ENCODE measurements around the gene ODC1. TPM values are rescaled to one million over a fixed set of nuclear protein-coding genes. Genes with fewer than 3 reads are reported as not detected.

ODC1 gene
- total RNA-seq, 1 experiment from 2014 or later: 46.6 TPM

- TF ChIP-seq MXD4 (CRISPR knock-in tag; IDR thresholded peaks at IDR 0.05; ENCODE audit: borderline replicate concordance) (no peak), CBFB (CRISPR knock-in tag; IDR thresholded peaks at IDR 0.05; ENCODE audit: low read depth) (no peak), ZNF317 (CRISPR knock-in tag; IDR thresholded peaks at IDR 0.05; ENCODE audit: borderline replicate concordance, low read depth) (peak; percentile 57; the same call in 1 of the 2 replicates), MAX (CRISPR knock-in tag; IDR thresholded peaks at IDR 0.05) (peak; percentile 98), JUN (CRISPR knock-in tag; IDR thresholded peaks at IDR 0.05) (peak; percentile 96; the same call in 1 of the 2 replicates), ZBTB21 (CRISPR knock-in tag; IDR thresholded peaks at IDR 0.05; ENCODE audit: borderline replicate concordance) (peak; percentile 84; the same call in 1 of the 2 replicates), ATF3 (CRISPR knock-in tag; conservative IDR thresholded peaks at IDR 0.05) (peak; percentile 90), GABPB1 (CRISPR knock-in tag; IDR thresholded peaks at IDR 0.05) (peak; percentile 93), IRF2 (CRISPR knock-in tag; IDR thresholded peaks at IDR 0.05; ENCODE audit: borderline replicate concordance, low read depth) (no peak), KAT7 (CRISPR knock-in tag; IDR thresholded peaks at IDR 0.05; ENCODE audit: borderline replicate concordance) (0 out of 2 replicates have a peak, but pooled peaks have one; percentile 71), GRHL2 (CRISPR knock-in tag; IDR thresholded peaks at IDR 0.05; ENCODE audit: insufficient replicate concordance, severe bottlenecking) (no peak), TCF7 (CRISPR knock-in tag; IDR thresholded peaks at IDR 0.05; ENCODE audit: low read depth) (peak; percentile 96; the same call in 1 of the 2 replicates), CDX4 (CRISPR knock-in tag; IDR thresholded peaks at IDR 0.05; ENCODE audit: borderline replicate concordance) (no peak), SMAD4 (CRISPR knock-in tag; IDR thresholded peaks at IDR 0.05) (peak; percentile 93), NFYB (CRISPR knock-in tag; conservative IDR thresholded peaks at IDR 0.05; ENCODE audit: low read depth) (peak; percentile 44), ELF4 (CRISPR knock-in tag; IDR thresholded peaks at IDR 0.05; ENCODE audit: low read depth) (no peak), FOXJ3 (CRISPR knock-in tag; IDR thresholded peaks at IDR 0.05; ENCODE audit: borderline replicate concordance) (no peak), ZNF232 (CRISPR knock-in tag; IDR thresholded peaks at IDR 0.05) (peak; percentile 95), ZNF532 (CRISPR knock-in tag; IDR thresholded peaks at IDR 0.05; ENCODE audit: borderline replicate concordance) (no peak), ZNF423 (CRISPR knock-in tag; IDR thresholded peaks at IDR 0.05) (no peak), ZNF671 (CRISPR knock-in tag; IDR thresholded peaks at IDR 0.05) (no peak), JAZF1 (CRISPR knock-in tag; IDR thresholded peaks at IDR 0.05) (no peak)
- TF ChIP-seq, protein P1, sequence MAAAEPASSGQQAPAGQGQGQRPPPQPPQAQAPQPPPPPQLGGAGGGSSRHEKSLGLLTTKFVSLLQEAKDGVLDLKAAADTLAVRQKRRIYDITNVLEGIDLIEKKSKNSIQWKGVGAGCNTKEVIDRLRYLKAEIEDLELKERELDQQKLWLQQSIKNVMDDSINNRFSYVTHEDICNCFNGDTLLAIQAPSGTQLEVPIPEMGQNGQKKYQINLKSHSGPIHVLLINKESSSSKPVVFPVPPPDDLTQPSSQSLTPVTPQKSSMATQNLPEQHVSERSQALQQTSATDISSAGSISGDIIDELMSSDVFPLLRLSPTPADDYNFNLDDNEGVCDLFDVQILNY (CRISPR knock-in tag; IDR thresholded peaks at IDR 0.05): peak; percentile 94
- TF ChIP-seq, protein P2, sequence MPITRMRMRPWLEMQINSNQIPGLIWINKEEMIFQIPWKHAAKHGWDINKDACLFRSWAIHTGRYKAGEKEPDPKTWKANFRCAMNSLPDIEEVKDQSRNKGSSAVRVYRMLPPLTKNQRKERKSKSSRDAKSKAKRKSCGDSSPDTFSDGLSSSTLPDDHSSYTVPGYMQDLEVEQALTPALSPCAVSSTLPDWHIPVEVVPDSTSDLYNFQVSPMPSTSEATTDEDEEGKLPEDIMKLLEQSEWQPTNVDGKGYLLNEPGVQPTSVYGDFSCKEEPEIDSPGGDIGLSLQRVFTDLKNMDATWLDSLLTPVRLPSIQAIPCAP (CRISPR knock-in tag; IDR thresholded peaks at IDR 0.05): peak; percentile 93
- TF ChIP-seq, protein P3, sequence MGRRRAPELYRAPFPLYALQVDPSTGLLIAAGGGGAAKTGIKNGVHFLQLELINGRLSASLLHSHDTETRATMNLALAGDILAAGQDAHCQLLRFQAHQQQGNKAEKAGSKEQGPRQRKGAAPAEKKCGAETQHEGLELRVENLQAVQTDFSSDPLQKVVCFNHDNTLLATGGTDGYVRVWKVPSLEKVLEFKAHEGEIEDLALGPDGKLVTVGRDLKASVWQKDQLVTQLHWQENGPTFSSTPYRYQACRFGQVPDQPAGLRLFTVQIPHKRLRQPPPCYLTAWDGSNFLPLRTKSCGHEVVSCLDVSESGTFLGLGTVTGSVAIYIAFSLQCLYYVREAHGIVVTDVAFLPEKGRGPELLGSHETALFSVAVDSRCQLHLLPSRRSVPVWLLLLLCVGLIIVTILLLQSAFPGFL (CRISPR knock-in tag; IDR thresholded peaks at IDR 0.05; ENCODE audit: borderline replicate concordance): peak; percentile 94; the same call in 1 of the 2 replicates
- TF ChIP-seq, protein P4, sequence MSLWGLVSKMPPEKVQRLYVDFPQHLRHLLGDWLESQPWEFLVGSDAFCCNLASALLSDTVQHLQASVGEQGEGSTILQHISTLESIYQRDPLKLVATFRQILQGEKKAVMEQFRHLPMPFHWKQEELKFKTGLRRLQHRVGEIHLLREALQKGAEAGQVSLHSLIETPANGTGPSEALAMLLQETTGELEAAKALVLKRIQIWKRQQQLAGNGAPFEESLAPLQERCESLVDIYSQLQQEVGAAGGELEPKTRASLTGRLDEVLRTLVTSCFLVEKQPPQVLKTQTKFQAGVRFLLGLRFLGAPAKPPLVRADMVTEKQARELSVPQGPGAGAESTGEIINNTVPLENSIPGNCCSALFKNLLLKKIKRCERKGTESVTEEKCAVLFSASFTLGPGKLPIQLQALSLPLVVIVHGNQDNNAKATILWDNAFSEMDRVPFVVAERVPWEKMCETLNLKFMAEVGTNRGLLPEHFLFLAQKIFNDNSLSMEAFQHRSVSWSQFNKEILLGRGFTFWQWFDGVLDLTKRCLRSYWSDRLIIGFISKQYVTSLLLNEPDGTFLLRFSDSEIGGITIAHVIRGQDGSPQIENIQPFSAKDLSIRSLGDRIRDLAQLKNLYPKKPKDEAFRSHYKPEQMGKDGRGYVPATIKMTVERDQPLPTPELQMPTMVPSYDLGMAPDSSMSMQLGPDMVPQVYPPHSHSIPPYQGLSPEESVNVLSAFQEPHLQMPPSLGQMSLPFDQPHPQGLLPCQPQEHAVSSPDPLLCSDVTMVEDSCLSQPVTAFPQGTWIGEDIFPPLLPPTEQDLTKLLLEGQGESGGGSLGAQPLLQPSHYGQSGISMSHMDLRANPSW (CRISPR knock-in tag; conservative IDR thresholded peaks at IDR 0.05; ENCODE audit: low read depth): no peak
These were observed 704 bp upstream of the ODC1 start (continued) for GRCh38 chr2:10448576-10449485.
